ENCODE measurements around the gene SLCO2B1.

The SLCO2B1 gene

DNA sequence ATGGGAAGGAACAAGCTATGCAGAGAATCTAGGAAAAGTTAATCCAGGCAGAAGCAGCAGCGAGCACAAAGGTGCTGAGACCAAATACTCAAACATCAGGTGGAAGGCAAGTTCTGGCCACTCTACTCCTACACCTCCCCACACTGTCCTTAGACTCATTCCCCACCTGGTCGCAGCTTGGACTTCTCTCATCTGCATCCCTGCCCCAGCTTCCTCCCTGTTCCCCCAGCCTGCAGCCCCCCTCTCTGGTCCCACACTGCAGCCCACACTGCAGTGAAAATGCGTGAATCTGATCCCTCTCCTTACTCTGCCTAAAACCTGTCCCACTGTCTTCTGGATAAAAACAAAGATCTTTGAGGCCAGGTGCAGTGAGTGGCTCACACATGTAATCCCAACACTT, 98.8 kb downstream of the SLCO2B1 start:
- no peak for DNase-seq (ENCODE audit: low spot score)

GRCh38 chr11:75254326-75254725, 103.4 kb downstream of the SLCO2B1 start:
- no peak for DNase-seq (ENCODE audit: low spot score)
